HPDE6-E6E7 (cell line): ENCODE data around the gene RBM19.

Source experiments
- DNase-seq: peaks from one replicate; pipeline ENCODE4 v3.0.0; 2011; ENCODE audit warnings: missing footprints; ENCODE audit errors: extremely low spot score

RBM19 gene

DNA sequence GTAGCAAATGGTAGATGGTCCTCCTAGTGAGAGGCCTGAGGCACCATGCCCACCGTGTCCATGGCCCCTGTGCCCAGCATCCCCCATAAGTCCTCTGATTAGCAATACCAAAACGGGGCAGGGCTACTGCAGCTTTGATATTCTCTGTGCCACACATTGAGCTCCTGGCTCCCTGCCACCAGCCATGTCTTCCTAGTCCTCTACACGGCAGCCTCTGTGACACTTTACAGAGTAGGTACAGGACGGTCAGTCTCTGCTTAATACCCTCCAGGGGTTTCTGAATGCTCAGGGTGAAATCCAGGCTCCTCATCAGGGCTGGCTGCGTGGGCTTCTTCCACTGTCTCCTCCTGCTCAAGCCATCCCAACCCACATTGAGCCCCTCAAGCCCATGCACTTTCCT is 8.0 kb downstream of the RBM19 start:
- no peak for DNase-seq

DNA sequence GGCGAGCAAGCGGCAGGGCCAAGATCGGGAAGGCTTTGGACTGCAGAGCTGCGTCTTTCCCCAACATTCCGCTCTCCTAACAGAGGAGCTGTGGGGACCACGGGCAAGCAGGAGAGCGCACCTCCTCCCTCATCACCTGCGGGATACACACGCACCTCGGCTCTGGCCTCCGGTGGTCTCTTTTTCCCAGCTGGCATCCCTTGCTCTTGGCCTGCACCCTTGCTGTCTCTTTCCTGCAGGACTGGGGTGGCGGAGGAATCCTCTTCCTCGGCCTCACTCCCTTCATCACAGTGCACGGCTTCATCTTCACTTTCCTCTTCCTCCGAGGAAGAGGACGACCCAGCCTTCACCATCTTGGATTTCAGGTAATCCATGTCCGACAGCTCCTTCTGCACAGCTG is 8.5 kb downstream of the RBM19 start:
- DNase-seq, result no peak

DNA sequence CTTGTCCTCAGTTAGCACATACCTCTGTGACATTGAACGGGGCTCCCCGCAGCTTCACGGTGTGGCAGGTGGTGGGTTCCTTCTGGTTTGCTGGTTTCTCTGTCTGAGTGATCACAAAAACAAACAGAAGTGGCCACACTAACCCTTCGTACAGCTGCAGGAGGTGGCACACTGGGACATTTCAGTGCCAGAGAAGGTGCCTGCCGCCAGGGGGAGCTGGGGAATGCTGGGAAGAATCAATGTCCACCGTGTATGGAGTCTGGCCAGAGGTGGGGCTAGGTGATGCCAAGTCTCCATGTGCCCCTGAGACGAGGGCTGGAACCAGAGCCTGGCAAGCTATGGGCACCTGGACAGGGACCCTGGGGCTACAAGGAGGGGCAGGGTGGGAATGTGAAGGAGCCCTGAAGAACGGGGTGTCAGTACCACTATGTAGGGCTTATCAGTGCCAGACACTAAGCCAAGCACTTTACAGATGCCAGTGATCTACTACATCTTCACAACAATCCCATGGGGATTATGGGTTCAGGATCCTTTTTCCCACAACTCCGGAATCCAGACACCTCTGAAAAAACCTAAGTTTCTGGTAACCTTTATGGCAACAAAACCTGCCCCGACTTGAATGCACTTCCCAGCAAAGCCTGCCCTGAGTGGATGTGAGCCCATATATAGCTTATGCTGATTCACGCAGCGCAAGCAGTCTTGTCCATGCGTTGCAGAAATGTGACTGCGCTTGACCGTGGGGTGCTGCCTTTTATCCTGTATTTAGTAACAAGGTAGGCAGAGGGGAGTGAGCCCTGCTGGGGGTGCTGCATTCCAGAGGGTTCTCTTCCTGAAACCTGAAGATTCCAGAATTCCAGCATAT is 10.8 kb downstream of the RBM19 start:
- DNase-seq, result peak; percentile 32

DNA sequence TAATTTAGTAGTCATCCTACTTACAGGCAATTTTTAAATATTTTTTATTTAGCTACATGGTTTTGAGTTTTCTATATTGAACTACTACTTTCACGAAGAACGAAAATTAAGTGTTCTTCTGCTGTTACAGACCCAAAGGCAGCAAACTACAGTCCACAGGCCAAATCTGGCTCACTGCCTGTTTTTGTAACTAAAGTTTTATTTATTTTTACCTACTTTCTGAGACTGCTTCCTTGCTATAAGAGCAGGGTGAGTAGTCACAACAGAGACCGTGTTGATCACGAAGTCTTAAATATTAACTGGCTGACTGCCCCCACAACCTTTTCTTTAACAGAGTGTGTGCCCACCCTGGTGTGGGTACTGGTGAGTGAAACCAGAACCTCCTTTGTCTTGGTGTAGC is 11.6 kb downstream of the RBM19 start:
- DNase-seq, result no peak

DNA sequence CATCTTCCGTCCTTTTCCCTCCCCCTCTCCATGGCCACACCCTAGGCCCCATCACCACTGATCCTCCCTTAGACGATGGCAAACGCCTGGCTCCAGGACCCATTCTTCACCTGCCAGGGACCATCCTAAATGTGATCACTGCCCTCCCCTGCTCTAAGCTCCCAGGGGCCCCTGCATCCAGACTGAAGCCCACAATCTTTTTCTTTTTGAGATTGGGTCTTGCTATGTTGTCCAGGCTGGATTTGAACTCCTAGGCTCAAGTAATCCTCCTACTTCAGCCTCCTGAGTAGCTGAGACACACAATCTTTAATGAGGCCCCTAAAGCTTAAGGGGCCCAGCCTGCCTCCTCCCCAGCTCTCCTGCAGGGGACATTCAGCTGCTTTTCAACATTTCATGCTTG is 15.3 kb downstream of the RBM19 start:
- no peak for DNase-seq

DNA sequence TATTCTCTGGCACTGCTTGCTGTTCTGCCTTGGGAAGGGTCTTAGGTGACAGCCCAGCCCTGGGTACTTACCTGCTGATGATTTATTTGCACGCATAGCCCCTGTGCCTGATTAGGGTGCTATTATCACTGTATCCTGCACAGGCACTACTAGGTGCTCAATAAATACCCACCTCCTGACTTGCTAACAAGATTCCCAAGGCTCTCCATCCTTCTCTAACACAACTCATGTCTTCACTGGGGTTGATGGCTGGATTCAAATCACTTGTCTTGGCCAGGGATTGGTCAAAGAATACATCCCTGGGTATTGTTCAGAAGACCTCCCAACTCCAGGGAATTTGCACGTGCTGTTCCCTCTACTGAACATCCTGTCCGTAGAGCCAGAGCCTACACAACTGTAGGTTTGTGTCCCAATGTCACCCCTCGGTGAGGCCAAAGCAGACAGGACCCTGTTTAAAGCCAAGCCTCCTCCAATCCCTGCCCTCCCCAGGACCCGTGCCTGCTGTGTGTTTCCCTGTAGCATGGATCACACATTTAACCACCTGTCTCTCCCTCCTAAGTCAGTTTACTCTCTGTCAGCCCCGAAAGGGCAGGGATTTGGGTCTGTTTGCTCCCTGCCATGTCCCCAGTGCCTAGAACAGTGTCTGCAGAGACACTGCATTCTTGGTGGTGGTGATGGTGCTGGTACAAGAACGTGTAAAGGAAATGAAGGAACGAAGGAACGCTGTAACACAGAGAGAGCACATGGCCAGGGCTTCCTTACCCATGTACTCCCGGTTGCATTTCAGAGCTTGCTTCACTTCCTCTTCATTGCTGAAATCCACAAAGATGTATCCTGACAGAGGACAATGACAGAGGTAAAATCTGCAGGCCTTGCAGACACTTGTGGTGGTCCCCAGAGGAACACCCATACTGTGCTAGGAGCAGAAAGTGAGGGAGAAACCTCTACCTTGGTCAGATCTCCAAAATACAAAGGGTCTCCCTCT is 16.5 kb downstream of the RBM19 start:
- no peak for DNase-seq

DNA sequence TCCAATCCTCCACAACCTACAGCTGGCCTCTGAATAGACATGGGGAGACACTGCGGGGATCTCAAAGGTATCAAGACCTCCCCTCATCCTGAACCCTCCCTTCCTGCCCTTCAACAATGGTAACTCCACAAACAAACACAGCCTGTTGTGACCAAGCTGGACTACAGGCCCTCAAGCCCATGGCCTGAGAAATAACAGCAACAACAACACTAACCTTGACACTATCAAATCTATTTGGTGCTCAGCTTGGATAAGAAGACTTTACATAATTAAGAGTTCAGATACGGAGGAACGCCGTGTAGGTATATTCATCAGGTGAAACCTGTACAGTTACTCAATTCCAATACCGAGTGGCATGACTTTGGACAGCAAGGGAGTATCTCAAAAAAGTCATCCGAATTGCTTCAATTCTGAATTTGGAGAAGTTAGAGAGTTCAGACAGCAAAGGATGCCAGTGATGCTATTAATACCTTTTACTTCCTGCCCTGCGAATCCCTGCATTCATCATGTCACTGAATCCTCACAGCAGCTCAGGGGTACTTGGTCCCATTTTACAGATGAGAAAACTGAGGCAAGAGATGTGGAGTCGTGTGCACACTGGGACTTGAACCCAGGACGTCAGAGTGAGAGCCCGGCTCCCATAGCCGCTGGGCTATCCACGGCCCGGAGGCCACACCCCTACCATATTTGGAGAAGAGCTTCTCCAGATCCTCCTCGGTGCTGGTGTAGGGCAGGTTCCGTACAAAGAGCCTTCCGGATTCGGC is 17.8 kb downstream of the RBM19 start:
- no peak for DNase-seq

DNA sequence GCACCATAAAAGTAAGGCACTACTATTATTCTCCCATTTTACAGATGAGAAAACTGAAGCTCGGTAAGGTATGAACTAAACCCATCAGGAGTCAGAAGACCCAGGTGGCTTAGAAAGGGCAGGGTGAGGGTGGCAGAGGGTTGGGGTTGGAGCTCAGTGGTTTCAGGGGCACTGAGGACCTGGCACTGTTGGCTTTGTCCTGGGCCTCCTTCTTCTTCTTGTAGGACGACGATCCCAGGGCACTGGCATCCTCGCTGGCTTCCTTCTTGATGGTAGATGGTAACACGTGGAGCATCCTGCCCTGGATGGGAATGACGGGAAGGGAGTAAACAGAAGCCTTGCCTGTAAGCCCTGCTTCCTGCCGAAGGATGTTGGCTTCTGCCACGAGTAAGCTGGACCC is 19.9 kb downstream of the RBM19 start:
- no peak for DNase-seq

DNA sequence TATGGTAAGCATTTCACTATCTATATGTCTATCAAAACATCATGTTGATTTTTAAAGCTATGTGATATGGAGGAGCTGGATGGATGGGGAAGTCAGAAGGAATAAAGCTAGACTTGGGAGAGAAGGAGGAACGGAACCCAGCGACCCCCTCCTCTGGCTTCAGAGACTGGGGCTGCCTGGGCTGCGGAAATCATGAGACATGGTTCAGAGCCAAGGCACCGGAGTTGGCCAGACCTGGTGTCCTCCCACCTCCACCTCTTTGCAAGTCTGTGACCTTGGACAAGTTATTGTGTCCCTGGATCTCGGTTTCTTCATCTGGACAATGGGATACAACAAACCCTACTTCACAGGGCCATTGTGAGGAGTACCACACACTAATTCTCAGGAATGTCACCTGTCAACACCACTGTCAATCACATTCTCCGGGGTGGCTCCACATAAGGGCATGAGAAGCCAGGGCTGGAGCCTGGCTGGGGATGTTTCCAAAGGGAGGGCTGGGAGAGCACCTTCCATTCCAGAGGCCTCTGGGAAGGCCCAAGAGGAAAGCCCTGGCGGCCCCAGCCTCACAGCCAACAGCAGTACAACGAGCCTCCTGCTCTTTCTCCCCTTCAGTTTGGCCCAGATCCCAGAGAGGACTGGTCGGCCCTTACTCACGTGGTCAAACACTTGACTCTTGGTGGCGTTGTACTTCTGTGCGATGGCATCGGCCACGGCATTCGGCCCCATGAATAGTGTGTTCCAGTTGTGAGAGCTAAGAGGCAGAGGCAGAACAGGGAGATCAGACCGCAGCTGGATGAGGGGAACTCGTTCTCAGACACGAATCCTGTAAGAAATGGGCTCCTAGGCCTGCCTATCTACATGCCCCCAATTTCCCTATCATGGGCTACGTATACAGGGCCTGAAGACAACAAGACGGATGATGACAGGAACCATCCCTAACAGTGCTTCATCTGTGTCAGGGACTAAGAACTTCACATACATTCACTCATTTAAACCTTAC is 20.7 kb downstream of the RBM19 start:
- DNase-seq, result no peak

DNA sequence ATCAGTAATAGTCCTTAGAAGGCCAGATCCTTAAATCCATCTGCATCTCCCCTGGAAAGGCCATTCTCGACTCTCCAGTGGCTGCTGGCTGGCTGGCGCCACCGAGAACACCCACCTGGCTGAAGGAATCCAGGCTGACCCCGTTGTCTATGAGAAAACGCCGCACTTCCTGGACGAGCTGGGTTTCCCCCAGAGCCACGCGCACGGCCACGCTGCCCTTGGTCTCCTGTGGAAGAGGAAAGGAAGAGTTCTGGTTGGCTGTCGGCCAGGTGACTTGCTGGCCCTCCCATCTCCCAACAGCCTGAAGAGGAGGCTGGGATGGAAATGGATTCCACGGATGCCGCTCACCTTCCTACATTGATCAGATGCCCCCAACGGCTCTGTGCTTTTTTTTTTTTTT is 23.9 kb downstream of the RBM19 start:
- no peak for DNase-seq

DNA sequence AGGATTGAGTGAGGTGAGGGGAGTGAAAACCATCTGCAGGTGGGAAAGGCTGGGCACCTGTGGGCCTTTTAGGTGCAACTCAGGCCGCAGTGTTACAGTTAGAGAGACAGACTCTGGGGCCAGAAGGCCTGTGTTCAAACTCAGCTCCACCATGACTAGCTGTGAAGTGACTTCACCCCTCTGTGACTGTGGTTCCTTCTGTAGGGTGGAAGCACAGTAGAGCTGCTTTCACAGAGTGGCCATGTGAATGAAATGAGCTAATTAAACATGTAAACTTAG is 25.0 kb downstream of the RBM19 start:
- no peak for DNase-seq

DNA sequence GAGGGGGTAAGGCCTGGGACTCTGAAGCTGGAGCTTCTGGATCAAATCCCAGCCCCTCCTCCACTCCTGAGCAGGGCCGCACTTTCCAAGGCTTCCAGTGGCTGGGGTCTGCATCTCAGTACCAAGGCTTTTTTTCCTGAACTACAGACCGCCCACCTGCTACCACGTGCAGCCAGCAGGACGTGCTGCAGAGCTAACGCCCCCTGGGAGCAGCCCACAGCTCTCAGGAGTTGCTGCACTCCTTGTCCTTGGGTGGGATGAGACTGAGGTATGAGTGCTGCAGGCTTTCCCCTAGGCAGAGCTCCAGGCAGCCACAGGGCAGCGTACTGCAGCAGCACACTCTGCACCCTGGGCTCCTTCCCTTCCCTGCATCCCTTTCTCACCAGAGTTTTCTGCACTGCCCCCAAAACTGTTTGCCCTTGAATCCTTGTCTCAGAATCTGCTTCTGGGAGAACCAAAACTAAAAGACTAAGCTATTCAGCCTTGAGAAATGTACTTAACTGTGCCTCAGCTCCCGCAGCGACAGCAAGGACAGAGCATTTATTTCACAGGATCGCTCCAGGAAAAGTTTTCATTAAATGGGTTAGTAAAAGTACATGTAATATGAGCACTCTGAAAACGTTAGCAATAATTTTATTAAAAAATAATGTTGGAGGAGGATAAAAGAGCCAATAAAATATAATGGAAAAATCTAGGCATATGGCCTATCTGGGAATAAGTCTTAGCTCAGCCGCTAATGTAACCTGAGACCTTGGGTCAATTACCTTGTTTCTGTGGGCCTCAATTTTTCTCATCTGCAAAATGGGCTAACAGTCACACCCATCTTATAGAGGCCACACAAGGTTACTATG is 25.5 kb downstream of the RBM19 start:
- no peak for DNase-seq

DNA sequence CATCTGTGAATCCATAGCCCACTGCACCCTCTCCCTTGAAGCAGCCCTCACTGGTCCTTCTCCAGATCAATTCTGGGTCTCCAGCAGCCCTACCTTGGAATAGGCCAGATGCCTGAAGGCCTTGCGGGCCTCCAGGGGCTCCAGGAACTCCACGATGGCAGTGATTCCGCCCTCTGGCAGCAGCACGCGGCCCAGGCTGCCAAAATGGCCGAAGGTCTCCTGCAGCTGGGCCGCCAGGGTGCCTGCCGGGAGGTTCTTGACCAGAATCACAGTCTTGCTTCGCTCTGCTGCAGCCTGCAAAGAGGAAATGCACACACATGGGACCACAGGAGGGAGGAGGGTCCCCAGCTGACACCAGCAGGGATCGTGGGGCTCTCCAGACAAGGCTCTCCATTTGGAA is 26.3 kb downstream of the RBM19 start:
- DNase-seq, result no peak

DNA sequence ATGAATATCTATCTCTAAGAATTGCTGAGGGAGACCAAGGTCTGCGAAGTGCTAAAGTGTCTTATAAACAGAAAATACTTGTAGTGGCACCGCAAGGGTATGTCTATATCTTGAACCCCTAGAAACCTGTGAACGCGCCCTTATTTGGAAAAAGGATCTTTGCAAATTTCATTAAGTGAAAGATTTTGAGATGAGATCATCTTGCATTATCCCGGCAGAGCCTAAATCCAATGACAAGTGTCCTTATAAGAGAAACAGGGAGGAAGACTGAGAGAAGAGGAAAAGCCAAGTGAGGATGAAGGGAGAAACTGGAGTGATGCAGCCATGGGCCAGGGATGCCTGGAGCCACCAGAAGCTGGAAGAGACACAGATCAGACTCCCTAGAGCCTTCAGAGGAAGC is 27.7 kb downstream of the RBM19 start:
- no peak for DNase-seq

DNA sequence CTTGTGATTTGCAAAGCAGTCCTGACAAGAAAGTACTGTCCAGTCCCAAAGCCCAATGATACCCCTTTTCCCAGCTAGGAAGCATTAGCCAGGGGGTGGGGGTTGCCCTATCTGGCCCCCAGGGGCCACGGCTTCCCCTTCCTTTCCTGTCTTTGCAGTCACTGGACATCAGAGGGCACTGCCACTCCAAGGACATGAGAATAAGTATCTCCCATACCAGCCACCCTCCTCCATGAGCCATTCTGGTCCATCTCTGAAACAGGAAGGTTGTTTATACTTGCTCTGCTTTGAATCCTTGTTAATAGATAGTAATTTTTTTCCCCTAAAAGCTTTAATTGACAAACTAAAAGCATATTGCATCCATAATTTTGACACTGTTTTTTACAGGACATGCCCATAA is 29.7 kb downstream of the RBM19 start:
- no peak for DNase-seq

DNA sequence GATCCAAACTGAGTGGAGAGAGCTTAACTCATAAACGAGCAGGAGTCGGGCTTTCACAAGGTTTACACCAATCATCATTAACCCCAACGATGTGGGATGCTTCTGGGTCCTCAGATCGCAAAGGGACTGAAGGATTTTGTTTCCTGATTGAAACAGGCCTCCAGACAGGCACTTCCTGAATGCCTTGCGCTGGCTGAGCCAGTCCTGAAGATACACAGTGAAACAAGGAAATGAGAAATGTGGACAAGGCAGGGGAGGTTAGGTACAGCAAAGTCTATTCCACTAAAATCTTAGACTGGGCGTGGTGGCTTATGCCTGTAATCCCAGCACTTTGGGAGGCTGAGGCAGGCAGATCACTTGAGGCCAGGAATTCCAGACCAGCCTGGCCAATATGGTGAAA is 30.7 kb downstream of the RBM19 start:
- DNase-seq, result no peak

DNA sequence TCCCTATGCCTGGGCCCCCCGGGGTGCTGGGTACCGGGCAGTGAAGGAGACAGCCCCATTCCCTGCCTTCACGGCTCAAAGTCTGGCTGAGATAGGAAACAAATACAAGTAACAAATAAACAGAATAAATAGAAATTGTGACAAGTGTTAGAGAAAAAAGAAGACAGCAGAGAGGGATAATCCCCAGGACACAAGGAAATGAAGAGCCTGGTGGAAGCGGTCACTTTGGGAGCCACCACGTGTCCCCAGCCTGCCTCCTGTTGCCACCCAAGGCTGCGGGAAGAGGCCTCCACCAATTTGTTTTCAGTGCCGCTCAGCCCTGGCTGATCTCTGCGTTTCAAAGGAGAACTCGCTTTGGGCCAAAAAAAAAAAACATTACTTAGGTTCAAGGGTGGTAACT is 31.2 kb downstream of the RBM19 start:
- no peak for DNase-seq

DNA sequence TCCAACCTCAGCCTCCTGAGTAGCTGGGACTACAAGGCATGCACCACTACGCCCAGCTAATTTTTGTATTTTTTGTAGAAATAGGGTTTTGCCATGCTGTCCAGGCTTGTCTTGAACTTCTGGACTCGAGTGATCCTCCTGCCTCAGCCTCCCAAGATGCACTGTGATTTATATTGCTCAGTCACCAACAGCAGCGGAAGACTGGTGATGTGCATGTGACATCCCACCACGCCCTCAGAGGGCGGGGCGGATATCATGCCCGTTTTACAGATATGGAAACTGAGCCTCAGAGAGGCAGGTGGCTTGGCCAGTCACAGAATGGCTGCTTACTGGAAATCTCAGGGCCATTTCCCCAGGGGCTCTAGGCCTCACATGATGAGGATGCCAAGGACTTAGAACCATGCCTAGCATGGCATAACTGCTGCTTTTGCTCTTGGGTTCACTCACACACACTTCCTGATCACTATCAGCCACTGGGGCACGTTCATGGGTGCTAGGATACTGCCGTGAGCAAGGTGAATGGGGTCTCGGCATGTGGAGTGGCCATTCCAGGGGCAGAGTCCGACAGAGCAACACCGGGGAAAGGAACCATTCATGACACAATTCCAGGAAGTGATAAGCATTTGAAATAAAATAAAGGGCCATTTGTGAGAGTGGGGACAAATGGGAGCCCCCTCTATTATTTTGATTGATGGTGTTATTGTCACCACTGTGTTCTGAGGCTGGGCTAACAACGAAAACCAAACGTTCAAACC is 31.9 kb downstream of the RBM19 start:
- DNase-seq, result no peak

DNA sequence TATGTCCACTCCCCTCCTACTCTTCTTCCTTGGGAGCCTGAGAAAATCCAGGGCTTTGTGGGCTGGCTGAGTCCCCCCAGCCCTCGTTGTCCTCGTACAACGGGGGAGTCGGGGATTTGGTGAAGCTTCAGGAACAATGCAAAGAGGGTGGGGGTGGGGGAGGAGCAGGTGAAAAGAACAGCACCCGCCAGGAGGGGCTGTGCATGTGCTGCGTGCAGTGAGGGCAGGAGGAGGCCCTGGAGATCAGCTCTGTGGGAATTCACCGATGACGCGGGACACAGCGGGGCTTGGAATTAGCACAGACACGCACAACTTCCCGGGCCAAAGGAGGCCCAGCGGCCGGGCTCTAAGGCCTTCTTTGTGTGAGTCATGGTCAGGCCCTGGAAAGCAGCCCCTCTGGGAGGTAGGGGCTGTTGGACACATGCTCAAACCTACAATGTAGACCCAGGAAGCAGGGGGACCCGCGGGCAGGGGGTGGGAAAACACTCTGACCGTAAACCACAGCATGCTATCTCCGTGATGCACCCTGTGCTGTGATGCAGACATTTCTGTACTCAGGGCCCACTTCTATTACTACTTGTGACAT is 32.8 kb downstream of the RBM19 start:
- no peak for DNase-seq
